GM18858 (cell line): ENCODE measurements around the gene SETD7.

Experiments
- ATAC-seq: cut with Tn5 transposase; IDR thresholded peaks from one replicate; pipeline ENCODE4 v1.9.1; 2021; ENCODE audit not compliant: unreplicated experiment

SETD7 gene

DNA sequence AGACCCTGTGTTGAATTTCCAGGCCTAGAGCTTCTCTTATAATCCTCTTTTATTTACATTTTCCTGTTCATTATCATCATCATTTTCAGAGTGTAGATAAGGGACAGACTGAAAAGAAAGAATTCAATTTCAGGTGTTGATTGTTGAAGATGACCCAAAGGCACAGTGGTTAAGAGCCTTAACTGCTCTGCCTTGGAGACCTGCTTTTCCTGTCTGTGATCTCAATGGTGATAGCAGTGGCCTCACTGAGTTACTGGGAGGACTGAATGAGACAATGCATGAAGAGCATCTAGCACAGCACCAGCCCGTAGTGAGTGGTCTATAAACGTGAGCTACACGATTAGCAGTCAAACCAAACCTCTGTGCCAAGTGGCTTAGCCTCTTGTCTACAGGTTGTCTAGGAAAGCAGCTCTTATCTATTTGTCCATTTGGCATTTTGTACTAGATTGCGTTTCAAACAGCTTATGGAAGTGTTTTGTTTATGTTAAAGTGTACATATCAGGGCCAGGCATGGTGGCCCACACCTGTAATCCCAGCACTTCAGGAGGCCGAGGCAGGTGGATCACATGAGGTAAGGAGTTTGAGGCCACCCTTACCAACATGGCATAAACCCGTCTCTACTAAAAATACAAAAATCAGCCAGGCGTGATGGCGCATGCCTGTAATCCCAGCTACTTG, 41.5 kb downstream of the SETD7 start:
- ATAC-seq, result no peak

DNA sequence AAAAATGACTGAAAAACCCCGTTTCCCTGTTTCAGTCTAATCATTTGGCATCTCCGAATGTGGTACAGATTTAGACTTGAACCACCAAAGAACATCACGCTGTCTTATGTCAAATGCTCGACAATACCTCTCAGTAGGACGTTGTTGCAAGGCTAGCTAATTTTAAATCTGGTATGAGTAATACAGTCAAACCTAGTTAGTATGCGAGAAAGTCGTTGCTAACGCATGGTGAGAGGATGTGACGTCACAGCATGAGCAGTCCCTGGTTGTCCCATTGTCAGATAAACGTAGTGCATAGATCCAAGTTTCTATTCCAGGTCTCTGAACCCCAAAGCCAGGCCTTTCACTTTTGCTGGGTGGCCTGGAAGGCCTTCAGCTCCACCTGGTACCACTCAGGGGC, 44.7 kb downstream of the SETD7 start:
- no peak for ATAC-seq

DNA sequence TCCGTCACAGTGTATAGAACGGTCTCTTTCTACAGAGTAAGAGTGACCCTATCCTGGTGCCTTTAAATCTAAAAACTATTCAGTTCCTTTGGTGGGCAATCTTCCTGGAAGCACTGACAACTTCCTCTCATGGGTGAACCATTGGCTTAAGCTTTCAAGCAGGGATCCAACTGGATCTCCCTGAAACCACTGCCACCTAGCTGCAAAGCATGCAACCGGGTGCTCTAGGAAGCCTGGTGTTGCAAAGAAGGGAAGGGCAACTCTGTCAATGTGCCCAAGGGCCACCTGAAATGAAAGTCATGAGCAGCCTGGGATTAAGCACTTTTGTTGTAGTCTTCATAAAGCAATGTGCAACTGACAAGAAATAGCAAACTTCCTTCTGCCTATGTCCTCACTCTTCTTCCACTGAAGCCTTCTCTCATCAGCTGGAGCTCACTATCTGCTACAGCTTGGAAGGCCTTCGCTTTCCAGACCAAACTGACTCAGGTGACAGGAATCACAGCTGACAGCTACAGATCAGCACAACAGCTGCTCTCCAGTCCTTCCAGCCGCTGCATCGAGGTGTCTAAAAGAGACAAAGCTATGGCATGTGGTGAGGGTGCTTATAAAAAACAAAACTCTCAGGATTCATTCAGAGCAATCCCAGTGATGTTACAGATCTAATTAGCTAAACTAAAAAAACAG, 46.1 kb downstream of the SETD7 start:
- no peak for ATAC-seq

DNA sequence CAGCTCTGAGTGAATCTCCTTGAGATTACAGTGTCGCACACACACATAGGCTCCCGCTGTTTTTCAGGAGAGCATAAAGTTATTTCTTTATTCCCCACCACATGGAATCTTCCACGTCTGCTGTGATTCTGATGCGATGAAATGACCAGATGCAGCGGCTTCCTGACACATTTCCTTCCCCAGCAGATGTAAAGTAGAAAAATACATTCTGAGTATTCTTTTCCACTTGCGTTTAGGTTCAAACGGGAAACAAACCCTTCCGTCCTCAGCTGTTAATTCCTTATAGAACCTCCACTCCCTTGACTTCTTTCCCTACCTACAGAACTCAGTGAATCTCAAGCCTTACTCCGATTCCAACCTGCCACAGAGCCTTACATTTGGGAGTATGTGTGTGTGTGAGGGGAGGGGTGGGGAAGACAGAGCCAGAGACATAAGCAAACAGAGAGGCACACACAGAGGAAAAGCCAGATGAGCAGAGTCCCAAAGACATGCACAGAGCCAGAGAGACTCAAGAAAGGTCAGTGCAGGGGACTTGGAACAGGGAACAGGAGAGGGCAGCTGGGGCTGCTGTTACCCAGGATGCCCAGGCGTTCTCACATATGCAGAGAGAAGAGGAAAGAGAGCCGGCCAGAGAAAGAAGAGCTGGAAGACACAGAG, 47.3 kb downstream of the SETD7 start:
- no peak for ATAC-seq

DNA sequence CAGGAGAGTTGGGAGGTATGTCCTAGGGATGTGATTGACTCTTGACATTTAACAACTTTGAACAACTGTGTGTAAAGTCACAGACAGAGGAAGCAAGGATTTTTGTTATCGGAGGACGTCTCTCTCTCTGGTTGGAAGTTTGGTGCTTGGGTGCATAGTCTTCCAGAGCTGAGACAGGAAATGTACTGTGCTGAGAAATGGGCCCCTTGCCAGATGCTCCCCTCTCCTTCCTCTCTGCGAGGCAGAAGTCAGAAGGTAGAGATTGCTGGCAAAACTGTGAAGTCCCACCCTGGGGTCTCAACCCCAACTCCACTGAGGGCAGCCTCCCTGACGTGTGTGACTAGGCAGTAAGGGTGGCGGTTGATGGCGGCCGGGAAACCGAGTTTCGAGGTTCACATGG, 49.2 kb downstream of the SETD7 start:
- no peak for ATAC-seq

DNA sequence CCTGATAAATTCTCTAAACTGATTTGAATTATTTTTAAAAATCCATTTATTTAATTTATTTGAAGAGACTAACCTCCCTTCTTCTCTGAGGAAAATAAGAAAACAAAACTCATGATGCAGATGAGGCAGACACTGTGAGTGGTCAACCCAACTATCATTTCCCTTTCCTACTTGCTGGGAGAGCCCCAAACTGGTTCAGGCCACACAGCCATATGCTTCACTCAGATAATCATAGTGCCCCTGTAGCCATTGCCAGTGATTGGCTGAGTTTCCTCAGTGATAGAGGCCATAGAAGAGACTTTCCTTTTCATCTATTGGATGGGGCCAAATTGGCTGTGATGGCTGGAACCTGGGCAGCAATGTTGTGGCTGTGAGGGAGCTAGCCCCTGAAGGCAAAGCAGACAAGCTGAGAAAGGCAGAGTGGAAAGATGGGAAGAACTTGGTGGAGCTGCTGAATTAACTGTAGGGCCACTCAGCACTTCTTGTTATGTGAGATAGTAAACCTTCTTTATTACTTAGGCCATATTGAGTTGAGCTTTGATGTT, 52.3 kb downstream of the SETD7 start:
- no peak for ATAC-seq

DNA sequence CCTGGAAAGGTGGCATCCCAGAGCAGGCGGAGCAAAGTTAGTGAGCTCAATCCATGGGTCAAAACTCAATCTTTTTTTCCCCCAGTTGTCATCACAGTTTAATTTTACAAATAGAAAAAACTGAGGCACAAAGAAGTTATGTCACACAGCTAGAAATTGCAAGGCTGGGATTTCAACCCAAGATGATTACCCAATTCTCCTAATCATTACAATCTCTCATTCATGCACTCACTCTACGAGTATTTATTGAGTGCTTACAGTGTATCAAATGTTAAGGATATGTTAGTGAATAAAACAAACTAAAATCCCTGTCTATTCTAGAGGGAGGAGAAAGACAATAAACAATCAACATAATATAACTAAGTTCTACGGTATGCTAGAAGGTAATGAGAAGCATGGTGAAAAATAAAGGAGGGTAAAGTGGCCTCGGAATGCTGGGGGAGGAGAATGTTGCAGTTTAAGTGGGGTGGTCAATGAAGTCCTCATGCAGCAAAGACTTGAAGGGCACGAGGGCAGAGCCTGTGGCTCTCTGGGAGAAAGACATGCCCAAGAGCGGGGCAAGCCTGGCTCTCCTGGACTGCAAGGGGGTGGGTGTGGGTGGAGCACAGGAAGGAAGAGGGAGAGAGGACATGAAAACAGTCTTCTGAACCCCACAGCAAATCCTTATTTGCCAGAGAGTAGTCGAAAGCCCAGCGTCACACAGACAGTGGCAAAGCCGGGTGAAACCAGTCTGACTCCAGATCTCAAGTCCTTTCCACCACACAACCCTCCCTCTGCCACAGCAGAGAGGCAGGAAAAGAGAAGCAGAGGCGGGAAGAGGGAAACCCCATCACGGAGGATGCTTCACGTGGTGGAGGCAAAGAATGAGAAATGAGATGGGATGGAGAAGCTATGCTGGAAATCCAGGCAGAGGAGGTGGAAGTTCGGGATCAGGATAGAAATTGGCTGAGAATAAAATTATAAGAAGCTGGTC, 53.8 kb downstream of the SETD7 start:
- no peak for ATAC-seq

DNA sequence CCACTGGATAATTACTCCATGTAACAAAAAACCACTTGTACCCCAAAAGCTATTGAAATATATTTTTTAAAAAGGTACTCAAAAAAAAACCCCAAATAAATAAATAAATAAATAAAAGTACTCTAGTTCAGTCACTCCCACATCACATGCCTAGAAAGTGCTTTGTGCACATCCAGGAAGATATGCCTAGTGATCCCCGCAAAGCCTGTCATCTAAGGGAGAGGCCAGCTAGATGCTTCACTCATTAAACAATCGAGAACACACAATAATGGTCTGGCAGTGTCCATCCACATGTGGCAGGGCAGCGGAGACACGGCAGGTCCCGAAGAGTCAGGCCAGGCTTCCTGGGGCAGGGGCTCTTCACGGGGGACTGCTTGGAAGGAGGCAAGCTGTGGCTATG, 54.5 kb downstream of the SETD7 start:
- no peak for ATAC-seq

DNA sequence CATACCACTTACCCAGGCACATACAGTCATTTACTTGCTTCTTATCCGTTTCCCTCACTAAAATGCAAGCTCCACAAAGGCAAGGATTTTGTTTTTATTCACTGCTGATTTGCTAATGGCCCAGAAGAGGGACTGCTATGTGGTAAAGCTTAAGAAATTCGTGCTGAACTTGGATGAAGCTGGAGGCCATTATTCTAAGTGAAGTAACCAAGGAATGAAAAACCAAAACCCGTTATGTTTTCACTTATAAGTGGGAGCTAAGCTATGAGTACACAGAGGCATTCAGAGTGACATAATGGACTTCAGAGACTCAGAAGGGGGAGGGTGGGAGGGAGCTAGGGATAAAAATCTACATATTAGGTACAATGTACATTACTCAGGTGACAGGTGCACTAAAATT, 54.9 kb downstream of the SETD7 start:
- ATAC-seq, result no peak

DNA sequence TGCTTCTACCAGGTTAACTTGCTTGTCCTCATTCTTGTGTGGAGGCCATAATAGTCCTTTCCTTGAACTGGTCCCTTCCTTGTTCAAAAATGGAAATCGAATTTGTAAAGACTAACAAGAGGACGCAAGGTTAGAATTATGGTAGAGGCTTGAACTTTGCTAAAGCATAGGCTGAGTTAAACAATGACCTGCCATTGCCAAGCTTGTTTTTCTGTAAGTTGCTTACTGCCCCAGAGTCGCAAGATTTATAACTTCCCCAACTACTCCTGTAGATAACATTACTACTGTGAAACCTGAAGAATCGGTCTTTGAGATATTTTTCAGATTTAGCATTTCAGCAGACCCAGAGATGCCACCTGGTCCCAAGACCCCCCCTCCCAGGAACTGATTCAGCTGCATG, 56.8 kb downstream of the SETD7 start:
- ATAC-seq, result no peak

DNA sequence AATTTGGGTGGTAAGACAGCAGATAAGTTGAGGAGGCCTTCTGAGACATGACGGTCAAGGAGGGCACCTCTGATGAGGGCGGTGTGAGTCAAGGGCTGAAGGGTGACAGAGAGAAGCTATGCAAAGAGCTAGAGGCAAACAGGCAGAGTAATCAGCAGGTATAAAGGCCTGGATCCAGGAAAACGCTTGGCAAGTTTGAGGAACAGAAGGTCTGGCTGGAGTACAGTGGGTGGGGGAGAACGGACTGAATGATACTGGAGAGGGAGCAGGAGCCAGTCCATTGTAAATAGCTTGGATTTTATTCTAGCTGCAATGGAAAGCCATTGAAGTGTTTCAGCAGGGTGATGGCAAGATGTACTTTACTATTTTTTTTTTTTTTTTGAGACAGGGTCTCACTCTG, 62.8 kb downstream of the SETD7 start:
- no peak for ATAC-seq

DNA sequence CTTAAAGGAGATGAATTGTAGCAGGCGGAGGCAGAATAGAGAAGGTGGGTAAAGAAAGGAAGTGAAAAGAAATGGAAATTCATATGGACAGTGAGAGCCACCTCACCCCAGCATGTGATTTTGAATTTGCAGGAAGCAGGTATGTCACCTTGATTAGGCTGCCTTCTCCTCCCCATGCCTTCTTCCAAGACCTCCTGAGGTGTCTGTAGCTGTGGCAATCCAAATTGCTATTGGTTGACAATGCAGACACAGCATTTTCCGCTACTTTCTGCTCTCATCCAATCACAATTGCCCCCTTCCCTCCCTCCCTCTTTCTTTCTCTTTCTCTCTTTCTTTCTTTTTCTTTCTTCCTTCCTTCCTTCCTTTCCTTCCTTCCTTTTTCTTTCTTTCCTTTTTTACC, 63.6 kb downstream of the SETD7 start:
- no peak for ATAC-seq

DNA sequence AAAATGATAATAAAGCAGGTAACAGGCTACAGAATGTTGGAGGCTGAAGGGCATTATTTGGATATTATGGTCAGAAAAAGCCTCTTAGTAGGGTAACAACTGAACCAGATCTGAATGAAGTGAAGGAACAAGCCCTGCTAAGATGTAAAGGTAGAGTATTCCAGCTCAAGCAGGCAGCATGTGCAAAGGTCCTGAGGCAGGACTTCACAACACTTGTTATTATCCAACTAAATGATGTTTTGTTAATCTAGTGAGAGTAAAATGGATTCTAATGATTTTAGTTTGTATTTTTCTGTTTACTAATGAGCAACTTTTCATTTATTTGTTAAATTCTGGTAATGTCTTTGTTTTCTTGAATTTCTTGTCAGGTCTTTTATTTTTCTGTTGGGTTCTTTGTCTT, 66.4 kb downstream of the SETD7 start:
- ATAC-seq, result no peak

DNA sequence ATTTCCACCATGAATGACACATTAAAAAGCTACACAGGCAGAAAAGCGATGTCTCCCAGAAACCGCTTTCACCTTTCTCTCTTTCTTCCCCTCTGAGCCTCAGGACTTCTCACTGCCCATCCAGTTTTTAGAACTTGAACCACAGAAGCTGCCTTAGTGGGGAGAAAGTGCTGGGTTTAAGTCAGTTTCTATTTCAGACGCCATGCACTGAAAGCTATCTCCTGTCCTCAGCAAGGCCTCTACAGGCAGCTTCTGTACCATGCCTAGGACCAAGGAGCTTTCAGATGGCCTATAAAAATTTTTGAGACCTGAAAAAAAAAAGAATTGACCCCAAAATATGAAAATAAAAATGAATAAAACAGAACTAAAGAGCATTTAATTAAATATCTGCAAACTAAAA, 67.6 kb downstream of the SETD7 start:
- no peak for ATAC-seq

DNA sequence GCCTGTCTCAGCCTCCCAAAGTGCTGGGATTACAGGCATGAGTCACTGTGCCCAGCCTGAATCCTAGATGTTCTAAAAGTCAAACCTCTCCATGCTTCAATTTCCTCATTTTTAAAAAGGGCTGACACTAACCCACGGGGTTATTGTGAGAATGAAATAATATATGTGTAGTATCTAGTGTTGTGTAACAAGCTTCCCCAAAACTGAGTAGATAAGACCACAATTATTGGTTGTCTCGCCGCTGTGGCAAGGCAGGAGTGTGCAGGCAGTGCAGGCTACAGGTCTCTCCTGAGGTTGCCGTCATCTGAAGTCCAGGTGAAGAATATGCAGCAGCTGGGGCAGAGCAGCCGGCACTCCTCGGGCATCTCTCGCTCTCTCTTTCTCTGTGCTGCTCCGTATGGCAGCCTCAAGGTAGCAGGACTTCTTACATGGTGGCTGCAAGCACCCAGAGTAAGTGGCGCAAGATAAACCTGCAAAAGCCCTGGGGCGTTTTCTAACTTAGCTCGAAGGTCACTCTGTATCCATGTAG, 71.2 kb downstream of the SETD7 start:
- no peak for ATAC-seq

DNA sequence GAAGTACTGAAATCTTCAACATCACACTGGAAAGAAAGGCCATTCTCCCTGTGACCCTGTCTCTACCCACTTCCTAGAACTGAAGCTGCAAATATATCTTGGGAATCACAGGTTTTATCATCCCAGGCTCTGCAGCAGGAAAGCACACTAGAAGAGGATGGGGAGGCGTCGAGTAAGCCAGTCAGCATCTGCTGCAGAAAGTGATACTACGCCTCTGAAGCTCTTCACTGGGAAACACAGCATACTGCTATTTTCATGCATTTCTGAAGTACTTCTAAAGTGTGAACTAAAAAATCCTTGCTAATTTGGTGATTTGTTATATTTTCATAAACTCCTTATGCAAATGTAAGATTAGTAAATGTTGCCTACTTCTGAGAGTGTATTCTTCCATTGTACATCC, 73.0 kb downstream of the SETD7 start:
- ATAC-seq, result no peak

DNA sequence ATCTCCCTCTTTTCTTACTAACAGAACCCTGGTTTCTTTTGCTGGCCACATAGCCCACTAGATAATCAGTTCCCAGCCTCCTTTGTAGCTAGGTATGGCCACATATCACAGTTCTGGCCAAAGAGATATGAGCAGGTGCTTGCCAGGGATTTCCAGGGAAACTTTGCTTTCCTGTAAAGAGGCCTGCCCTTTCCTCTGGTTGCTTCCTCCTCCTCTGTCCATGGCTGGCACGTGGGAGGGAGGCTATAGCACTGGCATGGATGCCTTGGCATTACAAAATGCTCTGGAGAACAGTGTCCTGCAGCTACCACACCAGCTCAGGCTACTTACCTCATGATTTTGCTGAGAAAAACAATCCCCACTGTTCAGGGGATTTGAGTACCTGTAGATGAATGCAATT, 74.6 kb downstream of the SETD7 start:
- no peak for ATAC-seq

DNA sequence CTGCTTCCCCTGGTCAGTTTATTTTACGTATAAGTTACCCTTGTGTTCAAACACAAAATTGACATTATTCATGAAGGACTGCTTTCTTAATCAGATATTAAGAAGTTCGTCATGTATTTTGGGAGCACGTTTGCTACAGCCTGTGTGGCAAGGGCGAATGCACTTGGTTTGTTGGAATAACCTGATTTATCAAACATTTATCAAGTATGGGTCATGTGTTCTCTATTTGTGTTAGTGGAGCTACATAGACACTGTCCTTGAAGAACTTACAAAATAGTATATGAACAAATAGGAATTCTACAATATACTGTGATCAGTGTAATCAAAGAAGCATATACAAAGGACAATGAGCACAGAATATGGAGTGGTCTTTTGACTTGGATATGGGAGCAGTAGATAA, 79.7 kb downstream of the SETD7 start:
- ATAC-seq, result no peak

DNA sequence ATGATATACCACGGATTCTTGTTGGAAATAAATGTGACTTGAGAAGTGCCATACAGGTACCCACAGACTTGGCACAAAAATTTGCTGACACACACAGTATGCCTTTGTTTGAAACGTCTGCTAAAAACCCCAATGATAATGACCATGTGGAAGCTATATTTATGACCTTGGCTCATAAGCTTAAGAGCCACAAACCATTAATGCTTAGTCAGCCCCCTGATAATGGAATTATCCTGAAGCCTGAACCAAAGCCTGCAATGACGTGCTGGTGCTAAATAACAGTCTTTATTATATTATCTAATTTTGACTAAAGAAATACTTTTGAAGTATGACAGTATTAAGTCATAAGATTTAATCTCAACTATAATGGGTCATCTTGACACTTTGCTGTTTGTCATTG, 83.2 kb downstream of the SETD7 start:
- no peak for ATAC-seq

DNA sequence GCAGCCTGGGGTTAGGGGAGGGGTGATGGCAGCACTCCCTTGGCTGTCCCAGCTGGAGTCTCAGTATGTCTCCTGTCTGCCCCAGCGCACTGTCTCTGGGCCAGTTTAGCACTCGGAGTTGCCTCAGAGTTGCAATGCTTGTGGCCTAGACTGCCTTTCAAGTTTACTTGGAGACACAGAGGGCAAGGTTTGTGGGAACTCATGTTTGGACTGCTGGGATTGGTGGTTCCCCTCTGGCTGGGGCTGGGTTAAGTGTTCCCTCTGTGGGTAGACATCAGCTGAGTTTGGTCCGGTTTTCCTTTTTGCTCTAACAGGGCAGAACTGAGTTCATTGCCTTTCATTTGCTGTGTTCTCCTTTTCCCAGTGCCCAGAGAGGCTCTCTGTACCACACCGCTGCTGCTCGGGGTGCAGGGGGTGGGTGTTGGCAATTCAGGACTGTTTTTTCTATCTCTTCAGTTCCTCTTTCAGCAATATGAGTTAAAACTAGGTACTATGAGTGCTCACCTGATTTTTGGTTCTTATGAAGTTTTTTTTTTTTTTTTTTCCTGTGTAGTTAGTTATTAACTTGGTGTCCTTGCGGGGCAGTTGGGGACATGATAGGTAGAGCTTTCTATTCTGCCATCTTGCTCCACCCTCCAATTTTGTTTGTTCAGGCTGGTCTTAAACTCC, 84.9 kb downstream of the SETD7 start:
- ATAC-seq, result no peak
